A549 treated with CORT108297 at 1 μM for 4 hours (cell line): ENCODE measurements around the gene TUT4. TPM values are rescaled to one million over a fixed set of nuclear protein-coding genes. Genes with fewer than 3 reads are reported as not detected.

ENCODE experiments used
- total RNA-seq: library from RNA; stranded (reverse); fragments of 200-300 nt; extraction: Qiagen RNA extraction; gene quantifications from 5 replicates; pipeline ENCODE4 v1.2.3, GENCODE V29; 2022

TUT4 gene
- 15.3 to 23.2 TPM (median 16.5 TPM) in 5 replicates for total RNA-seq

GRCh38 chr1:52552505-52553361 is at the start of gene TUT4:
Gene TUT4, minus strand, starts transcription at chr1:52553092. Its CDS starts 26,812 bp downstream, at chr1:52526280.

GRCh38 chr1:52601991-52602855 is 49.3 kb upstream of the TUT4 start, which contains the start of gene GPX7:
Gene GPX7, plus strand, starts transcription at chr1:52602371. Its CDS starts 39 bp downstream, at chr1:52602410.

GRCh38 chr1:52404116-52404974 is 148.5 kb downstream of the TUT4 start, which contains the start of the genes ORC1 and PRPF38A:
Gene ORC1, minus strand, starts transcription at chr1:52404423. Its CDS starts 2,200 bp downstream, at chr1:52402223.
Gene PRPF38A, plus strand, starts transcription at chr1:52404602. Its CDS starts 148 bp downstream, at chr1:52404750.

Other genes with a start within 250 kb of the TUT4 start
- gene CC2D1B, start 186.9 kb downstream of the TUT4 start, total RNA-seq = 14.3 to 18.1 TPM (median 17.8 TPM) in 5 replicates
- 18.0 to 19.7 TPM (median 18.6 TPM) in 5 replicates for gene ORC1, start 148.7 kb downstream of the TUT4 start, total RNA-seq
- 18.1 to 20.2 TPM (median 19.8 TPM) in 5 replicates for gene PRPF38A, start 148.5 kb downstream of the TUT4 start, total RNA-seq
- gene GPX7, start 49.3 kb upstream of the TUT4 start, total RNA-seq = not detected in 5 replicates
- gene SHISAL2A, start 80.1 kb upstream of the TUT4 start, total RNA-seq = 0.12 to 0.31 TPM (median 0.21 TPM) in 3 of 5 replicates, not detected in the others
- gene COA7, start 145.3 kb upstream of the TUT4 start, total RNA-seq = 19.6 to 22.2 TPM (median 21.6 TPM) in 5 replicates
- gene ZYG11B, start 173.4 kb upstream of the TUT4 start, total RNA-seq = 3.5 to 5.7 TPM (median 4.5 TPM) in 5 replicates